Nephron progenitor cell (in vitro differentiated cells): ENCODE results near the gene STOX2.

ENCODE experiments used
- DNase-seq: peaks from one replicate; pipeline ENCODE4 v3.0.0; 2021
- H3K27ac Mint-ChIP-seq: 2 replicates; pipeline ENCODE4 v1.8.0; 2021; ENCODE audit warnings: mild to moderate bottlenecking, moderate library complexity, mixed read lengths
- H3K27me3 Mint-ChIP-seq: 2 replicates; pipeline ENCODE4 v1.8.0; 2021; ENCODE audit warnings: mild to moderate bottlenecking, low read depth, mixed read lengths; ENCODE audit not compliant: poor library complexity
- H3K36me3 Mint-ChIP-seq: 2 replicates; pipeline ENCODE4 v1.8.0; 2021; ENCODE audit warnings: low read depth, mixed read lengths
- H3K4me1 Mint-ChIP-seq: 2 replicates; pipeline ENCODE4 v1.8.0; 2021; ENCODE audit warnings: mixed read lengths
- H3K4me3 Mint-ChIP-seq: 2 replicates; pipeline ENCODE4 v1.8.0; 2021; ENCODE audit warnings: mild to moderate bottlenecking, moderate library complexity, mixed read lengths
- H3K9me3 Mint-ChIP-seq: 2 replicates; pipeline ENCODE4 v1.8.0; 2021; ENCODE audit warnings: mild to moderate bottlenecking, moderate library complexity, mixed read lengths
- CTCF ChIP-seq: fragments of 200-600 bp; sonication (generic); IDR thresholded peaks from 2 replicates; pipeline ENCODE4 v1.5.0; 2021; ENCODE audit warnings: antibody characterized with exemption

The STOX2 gene

GRCh38 chr4:184019076-184019475, 114.0 kb downstream of the STOX2 start:
- DNase-seq, result no peak
- Mint-ChIP-seq H3K4me3 (no peak overlapping the region), H3K27ac (peak overlapping the region; percentile 24), H3K9me3 (no peaks in the 10 kb centered on the region), H3K4me1 (peaks cover 49% of the 10 kb centered on the region), H3K36me3 (peaks cover 29% of the 10 kb centered on the region), H3K27me3 (peaks cover under 1% of the 10 kb centered on the region)
- TF ChIP-seq CTCF, result no peak

- DNase-seq, result no peak
- Mint-ChIP-seq H3K4me1 (peaks cover 50% of the 10 kb centered on the region), H3K27me3 (peaks cover 3% of the 10 kb centered on the region), H3K4me3 (no peak overlapping the region), H3K36me3 (peaks cover 25% of the 10 kb centered on the region), H3K27ac (no peak overlapping the region), H3K9me3 (no peaks in the 10 kb centered on the region)
- no peak for TF ChIP-seq CTCF
Observed at GRCh38 chr4:184019667-184020623, 114.8 kb downstream of the STOX2 start.

- Mint-ChIP-seq H3K27ac (no peak overlapping the region), H3K4me3 (no peak overlapping the region), H3K36me3 (peaks cover 25% of the 10 kb centered on the region), H3K27me3 (peaks cover 3% of the 10 kb centered on the region), H3K4me1 (peaks cover 39% of the 10 kb centered on the region), H3K9me3 (no peaks in the 10 kb centered on the region)
- no peak for DNase-seq
- TF ChIP-seq CTCF, result no peak
Observed at GRCh38 chr4:184021389-184021788, 116.3 kb downstream of the STOX2 start.

- no peak for DNase-seq
- H3K9me3 Mint-ChIP-seq, result no peaks in the 10 kb centered on the region
- H3K27ac Mint-ChIP-seq, result no peak overlapping the region
- TF ChIP-seq CTCF, result no peak
- no peak overlapping the region for H3K4me3 Mint-ChIP-seq
- peaks cover 25% of the 10 kb centered on the region for H3K4me1 Mint-ChIP-seq
- peaks cover 3% of the 10 kb centered on the region for H3K27me3 Mint-ChIP-seq
- H3K36me3 Mint-ChIP-seq, result peaks cover 21% of the 10 kb centered on the region
Observed at GRCh38 chr4:184022679-184023383, 117.7 kb downstream of the STOX2 start.

GRCh38 chr4:184024637-184025036, 119.5 kb downstream of the STOX2 start:
- no peak for DNase-seq
- H3K4me1 Mint-ChIP-seq, result peaks cover 19% of the 10 kb centered on the region
- TF ChIP-seq CTCF, result no peak
- H3K36me3 Mint-ChIP-seq, result peaks cover 9% of the 10 kb centered on the region
- no peaks in the 10 kb centered on the region for H3K9me3 Mint-ChIP-seq
- H3K4me3 Mint-ChIP-seq, result no peak overlapping the region
- peaks cover 3% of the 10 kb centered on the region for H3K27me3 Mint-ChIP-seq
- no peak overlapping the region for H3K27ac Mint-ChIP-seq
